H1 (cell line): ENCODE measurements around the gene TET2. TPM values are rescaled to one million over a fixed set of nuclear protein-coding genes. Genes with fewer than 3 reads are reported as not detected.

Experiments used
- CTCF ChIA-PET: fragments of 300-600 bp; sonication (Branson Sonifier 250); formaldehyde crosslinking; loops from one replicate; lab custom pipeline; 2021; ENCODE audit not compliant: partially characterized antibody; lab: Charles Lee
- POLR2A ChIA-PET: fragments of 300-600 bp; sonication (Branson Sonifier 250); formaldehyde crosslinking; loops from one replicate; lab custom pipeline; 2021; ENCODE audit warnings: inconsistent platforms; ENCODE audit not compliant: partially characterized antibody; lab: Charles Lee
- DNase-seq, 2 experiments: peaks; one replicate each; pipeline versions ENCODE4 v3.0.0 to v3.0.0-alpha.2; 2010 to 2022; ENCODE audit warnings: low spot score in 2 of 2, low read depth in 1 of 2, mixed read lengths in 1 of 2
- FAIRE-seq: peaks from 2 replicates; lab custom pipeline; 2011; peaks lifted over from hg19 to GRCh38; lab: Jason Lieb, UNC
- H2AFZ ChIP-seq: 2 replicates; pipeline ENCODE4 v1.8.1; 2012; ENCODE audit warnings: low read length, inconsistent platforms
- H2AK5ac ChIP-seq: 2 replicates; pipeline ENCODE4 v1.6.1; 2013; ENCODE audit warnings: low read depth, low read length
- H2BK120ac ChIP-seq: replicated peaks from 2 replicates; pipeline ENCODE3; 2013; ENCODE audit warnings: low read depth, low read length, inconsistent platforms
- H2BK12ac ChIP-seq: 2 replicates; pipeline ENCODE4 v1.6.1; 2013; ENCODE audit warnings: low read depth, low read length
- H2BK15ac ChIP-seq: 2 replicates; pipeline ENCODE4 v1.6.1; 2013; ENCODE audit warnings: low read length
- H2BK20ac ChIP-seq: 2 replicates; pipeline ENCODE4 v1.6.1; 2013; ENCODE audit warnings: low read length
- H2BK5ac ChIP-seq: 2 replicates; pipeline ENCODE4 v1.6.1; 2013; ENCODE audit warnings: low read depth, low read length
- H3K14ac ChIP-seq: 2 replicates; pipeline ENCODE4 v1.6.1; 2013; ENCODE audit warnings: inconsistent platforms; ENCODE audit not compliant: insufficient read length
- H3K18ac ChIP-seq: 2 replicates; pipeline ENCODE4 v1.6.1; 2013; ENCODE audit warnings: low read length; ENCODE audit errors: extremely low read depth
- H3K23ac ChIP-seq: 2 replicates; pipeline ENCODE4 v1.6.1; 2013; ENCODE audit warnings: inconsistent platforms; ENCODE audit not compliant: insufficient read length
- H3K23me2 ChIP-seq: 2 replicates; pipeline ENCODE4 v1.6.1; 2013; ENCODE audit warnings: low read depth, low read length
- H3K27ac ChIP-seq: 2 replicates; pipeline ENCODE4 v1.6.1; 2011; ENCODE audit warnings: low read depth, low read length, inconsistent platforms
- H3K27me3 ChIP-seq, 4 experiments: replicated peaks in 1 of 4; 1 replicate in 1 of 4; 2 replicates in 3 of 4; pipeline versions ENCODE4 v1.6.1 to v1.8.1; 2011 to 2013; ENCODE audit warnings: low read length in 3 of 4, mild to moderate bottlenecking in 3 of 4, inconsistent platforms in 2 of 4, mixed read lengths in 2 of 4, moderate library complexity in 1 of 4; ENCODE audit not compliant: control insufficient read depth in 3 of 4, insufficient read depth in 3 of 4; ENCODE audit errors: extremely low read depth in 1 of 4
- H3K36me3 ChIP-seq, 4 experiments: 2 replicates each; pipeline versions ENCODE4 v1.6.1 to v1.8.1; 2011 to 2013; ENCODE audit warnings: mild to moderate bottlenecking in 4 of 4, low read length in 3 of 4, moderate library complexity in 2 of 4, control low read depth in 1 of 4, inconsistent platforms in 1 of 4; ENCODE audit not compliant: insufficient read depth in 4 of 4, control insufficient read depth in 2 of 4
- H3K4ac ChIP-seq: replicated peaks from 2 replicates; pipeline ENCODE3; 2013; ENCODE audit warnings: low read length, low read depth, mixed read lengths, inconsistent platforms; ENCODE audit not compliant: insufficient read length
- H3K4me1 ChIP-seq, 4 experiments: replicated peaks in 1 of 4; 1 replicate in 1 of 4; 2 replicates in 3 of 4; pipeline versions ENCODE4 v1.6.1 to v1.8.1; 2011 to 2013; ENCODE audit warnings: low read length in 3 of 4, inconsistent platforms in 2 of 4, mixed read lengths in 1 of 4; ENCODE audit not compliant: insufficient read depth in 4 of 4, control insufficient read depth in 3 of 4
- H3K4me2 ChIP-seq, 2 experiments: 2 replicates each; pipeline versions ENCODE4 v1.6.1 to v1.8.1; 2011 to 2013; ENCODE audit warnings: low read depth in 2 of 2, low read length in 2 of 2, control low read depth in 1 of 2, inconsistent platforms in 1 of 2, mild to moderate bottlenecking in 1 of 2; ENCODE audit not compliant: insufficient read depth in 1 of 2
- H3K4me3 ChIP-seq, 4 experiments: fragments of 200-600, 300-600 bp in 1 of 4; sonication (generic), shearing (Covaris generic), sonication (Bioruptor Twin) in 1 of 4; 2 replicates each; pipeline versions ENCODE4 v1.5.1 to v1.8.1; 2011 to 2016; ENCODE audit warnings: low read length in 4 of 4, low read depth in 3 of 4, control low read depth in 2 of 4, inconsistent platforms in 2 of 4, mild to moderate bottlenecking in 2 of 4, mixed read lengths in 1 of 4, moderate library complexity in 1 of 4; ENCODE audit not compliant: insufficient read depth in 2 of 4; ENCODE audit errors: extremely low read depth in 1 of 4
- H3K56ac ChIP-seq: replicated peaks from 2 replicates; pipeline ENCODE3; 2013; ENCODE audit warnings: low read depth, mild to moderate bottlenecking, mixed read lengths, low read length, inconsistent platforms; ENCODE audit not compliant: insufficient read length
- H3K79me1 ChIP-seq: 2 replicates; pipeline ENCODE4 v1.6.1; 2013; ENCODE audit warnings: low read depth, low read length, control low read depth
- H3K79me2 ChIP-seq, 2 experiments: 2 replicates each; pipeline versions ENCODE4 v1.6.1 to v1.8.1; 2012 to 2013; ENCODE audit warnings: low read length in 2 of 2, mild to moderate bottlenecking in 2 of 2, inconsistent platforms in 1 of 2; ENCODE audit not compliant: insufficient read depth in 2 of 2, control insufficient read depth in 1 of 2
- H3K9ac ChIP-seq, 4 experiments: replicated peaks in 1 of 4; 1 replicate in 1 of 4; 2 replicates in 3 of 4; pipeline versions ENCODE4 v1.6.1 to v1.8.1; 2011 to 2013; ENCODE audit warnings: low read depth in 3 of 4, low read length in 3 of 4, control low read depth in 2 of 4, mild to moderate bottlenecking in 2 of 4, moderate library complexity in 2 of 4, inconsistent platforms in 1 of 4; ENCODE audit errors: extremely low read depth in 1 of 4
- H3K9me3 ChIP-seq, 2 experiments: 2 replicates each; pipeline versions ENCODE4 v1.6.1 to v1.8.1; 2012 to 2013; ENCODE audit warnings: mild to moderate bottlenecking in 2 of 2, moderate library complexity in 2 of 2, control low read depth in 1 of 2, inconsistent platforms in 1 of 2, low read depth in 1 of 2, low read length in 1 of 2, mixed read lengths in 1 of 2; ENCODE audit not compliant: insufficient read depth in 2 of 2
- H4K20me1 ChIP-seq, 2 experiments: replicated peaks in 1 of 2; 2 replicates each; pipeline versions ENCODE3 to v1.8.1; 2011 to 2013; ENCODE audit warnings: inconsistent platforms in 2 of 2, low read length in 2 of 2, mild to moderate bottlenecking in 1 of 2; ENCODE audit not compliant: insufficient read depth in 2 of 2, control insufficient read depth in 1 of 2
- H4K5ac ChIP-seq: 2 replicates; pipeline ENCODE4 v1.6.1; 2013; ENCODE audit warnings: low read length, low read depth, mixed read lengths, inconsistent platforms; ENCODE audit not compliant: insufficient read length
- H4K8ac ChIP-seq: 2 replicates; pipeline ENCODE4 v1.8.0; 2013; ENCODE audit warnings: mild to moderate bottlenecking, moderate library complexity, low read length, inconsistent platforms; ENCODE audit not compliant: insufficient read depth; ENCODE audit errors: extremely low read depth
- H4K91ac ChIP-seq: replicated peaks from 2 replicates; pipeline ENCODE3; 2013; ENCODE audit warnings: low read length, mixed read lengths, inconsistent platforms; ENCODE audit not compliant: insufficient read length
- E2F6 ChIP-seq: IDR thresholded peaks from 2 replicates; pipeline ENCODE4 v1.6.1; 2012; ENCODE audit warnings: inconsistent platforms
- RBBP5 ChIP-seq: IDR thresholded peaks from 2 replicates; pipeline ENCODE4 v1.7.1; 2012; ENCODE audit warnings: low read depth, mild to moderate bottlenecking, inconsistent platforms, low read length, moderate library complexity, borderline replicate concordance
- TAF1 ChIP-seq: IDR thresholded peaks from 2 replicates; pipeline ENCODE4 v1.6.1; 2011; ENCODE audit warnings: mild to moderate bottlenecking, low read depth, low read length
- USF2 ChIP-seq: IDR thresholded peaks from 2 replicates; pipeline ENCODE4 v1.6.1; 2011; ENCODE audit warnings: low read length, improper control_type of control experiment
- polyA plus RNA-seq, 7 experiments: library from polyadenylated mRNA; depleted of rRNA in 3 of 7; stranded (reverse) in 5 of 7; unstranded in 2 of 7; fragments of >200 nt in 5 of 7; fragments of 200-250 nt in 2 of 7; gene quantifications; 1 replicate in 5 of 7; 2 replicates in 1 of 7; 4 replicates in 1 of 7; pipeline versions ENCODE4 v1.2.1 to v1.2.3, GENCODE V29; 2011 to 2013; ENCODE audit warnings: missing spikeins in 2 of 7, mixed read lengths in 2 of 7
- total RNA-seq: library from RNA; stranded (reverse); fragmentation: NEBNext Ultra II Directional; extraction: Animal tissue kit (Norgen Biotek cat#: 25700); gene quantifications from 2 replicates; pipeline ENCODE4 v1.2.1, GENCODE V29; 2021

TET2 gene
- total and polyA plus RNA-seq, 2 of the 8 experiments (the other 6 are each of a cell fraction or from before 2014, with no cell fraction given) = 1.0 to 2.6 TPM

- Histone ChIP-seq H3K27ac (no peak overlapping the region), H3K56ac (no peak overlapping the region), H2BK120ac (no peak overlapping the region), H3K79me2 (no peaks in the 10 kb centered on the region), H3K79me1 (no peaks in the 10 kb centered on the region), H4K5ac (no peak overlapping the region), H3K23me2 (no peaks in the 10 kb centered on the region), H2BK20ac (no peak overlapping the region), H3K4ac (no peak overlapping the region), H2BK15ac (no peak overlapping the region), H4K20me1 (no peaks in the 10 kb centered on the region), H3K27me3 (peaks cover 0 to 1% (median 0%) of the 10 kb centered on the region in 4 experiments; a peak in 1 of 7 replicates), H3K4me1 (no peaks in the 10 kb centered on the region), H4K91ac (no peak overlapping the region), H2AK5ac (no peak overlapping the region), H2AFZ (no peak overlapping the region), H2BK5ac (no peak overlapping the region), H2BK12ac (no peak overlapping the region), H3K14ac (no peak overlapping the region), H3K4me2 (no peak overlapping the region), H3K36me3 (no peaks in the 10 kb centered on the region), H4K8ac (no peak overlapping the region), H3K18ac (no peak overlapping the region), H3K9me3 (no peaks in the 10 kb centered on the region), H3K4me3 (no peak overlapping the region), H3K23ac (no peak overlapping the region), H3K9ac (no peak overlapping the region)
- ChIA-PET POLR2A (no interaction called here), CTCF (no interaction called here)
- no peak for TF ChIP-seq RBBP5
- no peak for TF ChIP-seq USF2
- no peak for TF ChIP-seq TAF1
- no peak for TF ChIP-seq E2F6
- FAIRE-seq (no peak), DNase-seq (no peak)
Observed at GRCh38 chr4:105108971-105109370, 37.7 kb upstream of the TET2 start.
